CD4-positive, alpha-beta T cell treated with Interleukin-1 beta for 1 hour (primary cell): Measurements from ENCODE around the gene SERPINA6.
"Not testable (repeated sequence)": the region's sequence is repeated elsewhere in the genome, so short reads cannot be mapped to it uniquely, and the experiment has no call there.

Experiments
- DNase-seq, 2 donors: peaks; one replicate each; pipeline ENCODE4 v3.0.0-alpha.2; 2020 to 2022

The SERPINA6 gene

GRCh38 chr14:94322648-94323570, at the start of gene SERPINA6:
Gene SERPINA6 (minus strand): TSS chr14:94323336. CDS start chr14:94314648, 8,688 bp downstream.
- DNase-seq, result no peak

- no peak for DNase-seq
Observed at GRCh38 chr14:94372021-94372605, 49.0 kb upstream of the SERPINA6 start.

GRCh38 chr14:94370524-94370910, 47.4 kb upstream of the SERPINA6 start:
- DNase-seq, result no peak

- not testable (repeated sequence) for DNase-seq
Observed at GRCh38 chr14:94369766-94370523, 46.8 kb upstream of the SERPINA6 start.

GRCh38 chr14:94368956-94369355, 45.8 kb upstream of the SERPINA6 start:
- DNase-seq, result no peak

GRCh38 chr14:94368243-94368590, 45.1 kb upstream of the SERPINA6 start:
- DNase-seq, result no peak

GRCh38 chr14:94367347-94368242, 44.5 kb upstream of the SERPINA6 start:
- DNase-seq, result peak in 1 of 2 donors; percentile 47

- DNase-seq, result no peak
Observed at GRCh38 chr14:94366146-94366915, 43.2 kb upstream of the SERPINA6 start, which contains the start of gene SERPINA2. Gene SERPINA2 (minus strand): TSS chr14:94366698.

- DNase-seq, result no peak
Observed at GRCh38 chr14:94365624-94366023, 42.5 kb upstream of the SERPINA6 start.

GRCh38 chr14:94364964-94365363, 41.8 kb upstream of the SERPINA6 start:
- DNase-seq, result no peak

GRCh38 chr14:94364037-94364436, 40.9 kb upstream of the SERPINA6 start:
- DNase-seq, result no peak

GRCh38 chr14:94363151-94363624, 40.1 kb upstream of the SERPINA6 start:
- DNase-seq, result no peak

GRCh38 chr14:94362614-94363133, 39.5 kb upstream of the SERPINA6 start:
- no peak for DNase-seq

GRCh38 chr14:94361682-94362081, 38.5 kb upstream of the SERPINA6 start:
- DNase-seq, result no peak

GRCh38 chr14:94360945-94361565, 37.9 kb upstream of the SERPINA6 start:
- DNase-seq, result no peak

- DNase-seq, result no peak
Observed at GRCh38 chr14:94357166-94357565, 34.0 kb upstream of the SERPINA6 start.

GRCh38 chr14:94356379-94357056, 33.4 kb upstream of the SERPINA6 start:
- no peak for DNase-seq

- peak in 1 of 2 donors; percentile 45 for DNase-seq
Observed at GRCh38 chr14:94355191-94355794, 32.2 kb upstream of the SERPINA6 start.

GRCh38 chr14:94354638-94355185, 31.6 kb upstream of the SERPINA6 start:
- no peak for DNase-seq
